ENCODE results near the gene EIF1AX.

DNA sequence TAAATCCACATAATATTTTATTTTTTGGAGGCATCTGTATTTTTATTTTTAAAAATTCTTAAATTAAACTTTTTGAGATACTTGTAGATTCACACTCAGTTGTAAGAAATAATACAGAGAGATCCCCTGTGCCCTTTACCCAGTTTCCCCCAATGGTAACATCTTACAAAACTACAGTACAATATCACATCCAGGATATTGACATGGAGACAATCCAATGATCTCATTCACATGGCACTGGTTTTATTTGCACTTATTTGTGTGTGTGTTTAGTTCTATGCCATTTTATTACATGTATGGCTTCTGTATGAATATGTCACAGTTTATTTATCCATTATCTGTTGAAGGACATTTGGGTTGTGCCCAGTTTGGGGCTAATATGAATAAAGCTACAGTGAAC is 35.5 kb upstream of the EIF1AX start:
- TF ChIP-seq, protein P1, sequence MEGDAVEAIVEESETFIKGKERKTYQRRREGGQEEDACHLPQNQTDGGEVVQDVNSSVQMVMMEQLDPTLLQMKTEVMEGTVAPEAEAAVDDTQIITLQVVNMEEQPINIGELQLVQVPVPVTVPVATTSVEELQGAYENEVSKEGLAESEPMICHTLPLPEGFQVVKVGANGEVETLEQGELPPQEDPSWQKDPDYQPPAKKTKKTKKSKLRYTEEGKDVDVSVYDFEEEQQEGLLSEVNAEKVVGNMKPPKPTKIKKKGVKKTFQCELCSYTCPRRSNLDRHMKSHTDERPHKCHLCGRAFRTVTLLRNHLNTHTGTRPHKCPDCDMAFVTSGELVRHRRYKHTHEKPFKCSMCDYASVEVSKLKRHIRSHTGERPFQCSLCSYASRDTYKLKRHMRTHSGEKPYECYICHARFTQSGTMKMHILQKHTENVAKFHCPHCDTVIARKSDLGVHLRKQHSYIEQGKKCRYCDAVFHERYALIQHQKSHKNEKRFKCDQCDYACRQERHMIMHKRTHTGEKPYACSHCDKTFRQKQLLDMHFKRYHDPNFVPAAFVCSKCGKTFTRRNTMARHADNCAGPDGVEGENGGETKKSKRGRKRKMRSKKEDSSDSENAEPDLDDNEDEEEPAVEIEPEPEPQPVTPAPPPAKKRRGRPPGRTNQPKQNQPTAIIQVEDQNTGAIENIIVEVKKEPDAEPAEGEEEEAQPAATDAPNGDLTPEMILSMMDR (CRISPR knock-in tag; IDR thresholded peaks at IDR 0.05) = no peak
- TF ChIP-seq GABPA (IDR thresholded peaks at IDR 0.05; ENCODE audit: low read depth, low read length) (no peak), GABPA (CRISPR knock-in tag; IDR thresholded peaks at IDR 0.05; ENCODE audit: low read depth) (no peak), ZNF30 (CRISPR knock-in tag; IDR thresholded peaks at IDR 0.05) (no peak), TRIM24 (CRISPR knock-in tag; IDR thresholded peaks at IDR 0.05) (no peak), ZNF33A (CRISPR knock-in tag; IDR thresholded peaks at IDR 0.05; ENCODE audit: borderline replicate concordance) (no peak), CBX1 (IDR thresholded peaks at IDR 0.05; ENCODE audit: low read depth) (no peak)
